IPS-15b (cell line): ENCODE results near the gene ENOSF1.
A peak's percentile ranks its signal among the peaks of the same experiment; 100 is the strongest.

ENCODE experiments used
- H3K27me3 ChIP-seq: one replicate; pipeline ENCODE4 v1.6.1; 2013; ENCODE audit warnings: low read length; ENCODE audit not compliant: control insufficient read depth, insufficient read depth
- H3K36me3 ChIP-seq: one replicate; pipeline ENCODE4 v1.6.1; 2013; ENCODE audit warnings: low read length; ENCODE audit not compliant: control insufficient read depth, insufficient read depth
- H3K4me1 ChIP-seq: one replicate; pipeline ENCODE4 v1.6.1; 2013; ENCODE audit warnings: mild to moderate bottlenecking, low read length; ENCODE audit not compliant: control insufficient read depth, insufficient read depth
- H3K4me3 ChIP-seq: one replicate; pipeline ENCODE4 v1.5.1; 2013; ENCODE audit warnings: low read depth, low read length
- H3K9ac ChIP-seq: one replicate; pipeline ENCODE4 v1.6.1; 2013; ENCODE audit warnings: low read depth, mild to moderate bottlenecking, low read length
- H3K9me3 ChIP-seq: one replicate; pipeline ENCODE4 v1.6.1; 2013; ENCODE audit warnings: mild to moderate bottlenecking, low read length; ENCODE audit not compliant: control insufficient read depth, insufficient read depth

Gene ENOSF1

GRCh38 chr18:723541-724080, 11.2 kb upstream of the ENOSF1 start:
- no peaks in the 10 kb centered on the region for H3K9me3 ChIP-seq
- H3K4me1 ChIP-seq: no peaks in the 10 kb centered on the region
- H3K27me3 ChIP-seq: no peaks in the 10 kb centered on the region
- no peak overlapping the region for H3K9ac ChIP-seq
- no peaks in the 10 kb centered on the region for H3K36me3 ChIP-seq
- no peak overlapping the region for H3K4me3 ChIP-seq

- Histone ChIP-seq H3K9ac (no peak overlapping the region), H3K27me3 (no peaks in the 10 kb centered on the region), H3K4me3 (no peak overlapping the region), H3K9me3 (no peaks in the 10 kb centered on the region), H3K4me1 (no peaks in the 10 kb centered on the region), H3K36me3 (no peaks in the 10 kb centered on the region)
Observed at GRCh38 chr18:717003-717402, 4.6 kb upstream of the ENOSF1 start.

GRCh38 chr18:715626-716025, 3.2 kb upstream of the ENOSF1 start:
- H3K4me3 ChIP-seq: no peak overlapping the region
- no peak overlapping the region for H3K9ac ChIP-seq
- H3K27me3 ChIP-seq: peaks cover 5% of the 10 kb centered on the region
- H3K4me1 ChIP-seq: peaks cover 3% of the 10 kb centered on the region
- no peaks in the 10 kb centered on the region for H3K9me3 ChIP-seq
- H3K36me3 ChIP-seq: no peaks in the 10 kb centered on the region

GRCh38 chr18:713135-713490, 683 bp upstream of the ENOSF1 start:
- Histone ChIP-seq H3K9ac (peak overlapping the region; percentile 83), H3K4me1 (peaks cover 3% of the 10 kb centered on the region), H3K36me3 (no peaks in the 10 kb centered on the region), H3K4me3 (peak overlapping the region; percentile 61), H3K27me3 (peaks cover 5% of the 10 kb centered on the region), H3K9me3 (no peaks in the 10 kb centered on the region)

- no peaks in the 10 kb centered on the region for H3K9me3 ChIP-seq
Observed at GRCh38 chr18:711657-712400, 601 bp downstream of the ENOSF1 start.

GRCh38 chr18:711310-711656, 1.1 kb downstream of the ENOSF1 start:
- Histone ChIP-seq H3K4me3 (peak overlapping the region; percentile 77), H3K4me1 (peaks cover 3% of the 10 kb centered on the region), H3K36me3 (no peaks in the 10 kb centered on the region), H3K9ac (no peak overlapping the region), H3K9me3 (no peaks in the 10 kb centered on the region), H3K27me3 (peaks cover 5% of the 10 kb centered on the region)

More at GRCh38 chr18:711657-712400, 601 bp downstream of the ENOSF1 start:
- Histone ChIP-seq H3K4me3 (peak overlapping the region; percentile 77), H3K9ac (peak overlapping the region; percentile 68), H3K36me3 (no peaks in the 10 kb centered on the region), H3K27me3 (peaks cover 5% of the 10 kb centered on the region), H3K4me1 (peaks cover 3% of the 10 kb centered on the region)

GRCh38 chr18:710418-711300, 1.8 kb downstream of the ENOSF1 start:
- Histone ChIP-seq H3K4me3 (peak overlapping the region; percentile 77), H3K9ac (no peak overlapping the region), H3K36me3 (no peaks in the 10 kb centered on the region), H3K27me3 (peaks cover 5% of the 10 kb centered on the region), H3K4me1 (peaks cover 3% of the 10 kb centered on the region), H3K9me3 (no peaks in the 10 kb centered on the region)

- Histone ChIP-seq H3K27me3 (peaks cover 5% of the 10 kb centered on the region), H3K36me3 (no peaks in the 10 kb centered on the region), H3K9ac (no peak overlapping the region), H3K9me3 (no peaks in the 10 kb centered on the region), H3K4me1 (peaks cover 3% of the 10 kb centered on the region), H3K4me3 (no peak overlapping the region)
Observed at GRCh38 chr18:709771-710170, 2.7 kb downstream of the ENOSF1 start.

- no peaks in the 10 kb centered on the region for H3K36me3 ChIP-seq
- H3K27me3 ChIP-seq: peaks cover 5% of the 10 kb centered on the region
- H3K4me3 ChIP-seq: no peak overlapping the region
- H3K9me3 ChIP-seq: no peaks in the 10 kb centered on the region
- no peak overlapping the region for H3K9ac ChIP-seq
- peaks cover 3% of the 10 kb centered on the region for H3K4me1 ChIP-seq
Observed at GRCh38 chr18:708096-708495, 4.3 kb downstream of the ENOSF1 start.

GRCh38 chr18:706405-706804, 6.0 kb downstream of the ENOSF1 start:
- Histone ChIP-seq H3K9ac (no peak overlapping the region), H3K9me3 (no peaks in the 10 kb centered on the region), H3K4me1 (no peaks in the 10 kb centered on the region), H3K4me3 (no peak overlapping the region), H3K36me3 (no peaks in the 10 kb centered on the region), H3K27me3 (peaks cover 2% of the 10 kb centered on the region)

GRCh38 chr18:703213-703967, 9.0 kb downstream of the ENOSF1 start:
- no peaks in the 10 kb centered on the region for H3K9me3 ChIP-seq
- H3K4me3 ChIP-seq: no peak overlapping the region
- H3K4me1 ChIP-seq: no peaks in the 10 kb centered on the region
- no peaks in the 10 kb centered on the region for H3K36me3 ChIP-seq
- H3K9ac ChIP-seq: no peak overlapping the region
- H3K27me3 ChIP-seq: no peaks in the 10 kb centered on the region
